Upper lobe of left lung (tissue), 4 donors: ENCODE results near the gene C4orf36.

Source experiments
- CTCF ChIP-seq, 6 experiments: fragments of 450-650 bp in 4 of 6; fragments of 200-600 bp in 2 of 6; sonication (generic) in 2 of 6; IDR thresholded peaks; one replicate each; pipeline ENCODE4 v1.5.1; 2016 to 2019; ENCODE audit warnings: antibody characterized with exemption in 6 of 6
- POLR2A ChIP-seq, 4 donors: fragments of 450-650 bp; IDR thresholded peaks; one replicate each; pipeline ENCODE4 v1.5.1; 2016 to 2017; ENCODE audit warnings: antibody characterized with exemption in 4 of 4, mild to moderate bottlenecking in 2 of 4

DNA sequence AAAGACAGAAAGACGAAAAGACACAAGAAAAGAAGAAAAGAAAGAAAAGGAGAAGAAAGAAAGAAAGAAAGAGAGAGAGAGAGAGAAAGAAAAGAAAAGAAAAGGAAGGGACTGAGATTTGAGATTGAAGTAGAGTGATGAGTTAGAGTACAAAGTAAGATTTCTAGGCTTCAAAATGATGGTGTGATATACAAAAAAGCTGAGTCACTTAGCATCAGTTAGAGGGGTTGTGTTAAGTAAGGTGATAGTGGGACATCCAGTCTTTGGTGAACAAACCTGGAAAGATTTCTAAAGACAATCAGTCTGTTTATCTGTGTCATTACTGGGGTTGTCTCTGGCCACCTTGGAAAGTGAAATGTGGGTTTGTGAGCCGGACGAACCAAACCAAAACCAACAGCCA is 56.5 kb downstream of the C4orf36 start:
- TF ChIP-seq POLR2A (IDR thresholded peaks at IDR 0.05) (no peak), CTCF (IDR thresholded peaks at IDR 0.05) (no peak)
